ENCODE data around the gene MAST4. TPM values are rescaled to one million over a fixed set of nuclear protein-coding genes. Genes with fewer than 3 reads are reported as not detected.

The MAST4 gene
- total and polyA plus RNA-seq, 2 donors from 2014 or later, result 27.3 to 31.4 TPM

DNA sequence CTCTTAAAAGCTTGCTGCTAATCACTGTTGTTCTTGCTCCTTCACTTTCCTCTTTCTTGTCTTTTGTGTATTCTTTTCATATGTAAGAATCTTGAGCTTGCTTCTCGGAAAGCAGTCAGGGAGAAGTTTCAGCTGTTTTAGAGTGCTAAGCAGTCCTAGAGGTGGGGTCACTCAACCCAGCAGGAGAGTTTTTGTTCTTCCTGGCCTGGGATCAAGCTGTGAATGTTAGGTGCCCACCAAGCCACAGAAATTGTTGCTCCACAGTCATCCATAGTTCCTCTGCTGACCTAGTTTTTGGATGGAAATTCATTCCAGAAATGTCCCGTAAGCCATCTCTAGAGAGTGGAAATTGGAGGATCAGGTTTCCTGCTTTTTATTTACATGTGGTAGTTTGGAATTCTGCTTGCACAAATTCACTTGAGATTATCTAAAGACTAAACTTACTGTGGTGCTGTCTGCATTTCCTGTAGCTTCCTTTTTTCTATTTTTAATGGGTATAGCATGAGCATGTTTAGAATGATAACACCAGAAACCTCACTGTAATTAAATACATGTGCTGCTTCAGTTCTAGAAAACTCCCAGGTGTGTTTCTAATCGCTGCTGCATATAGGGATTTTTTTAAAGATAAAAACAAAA, 108.7 kb downstream of the MAST4 start:
- FAIRE-seq (no peak), DNase-seq (peak in 2 of 5 donors; percentile 28 to 30)
- H3K27ac ChIP-seq (ENCODE audit: low read depth in 2 of 2, low read length in 2 of 2), result no peak overlapping the region
- H3K27me3 ChIP-seq (ENCODE audit: control insufficient read depth, insufficient read depth, low read length), result no peaks in the 10 kb centered on the region
- peaks cover 0 to 6% (median 2%) of the 10 kb centered on the region in 3 donors for H3K4me1 ChIP-seq (ENCODE audit: control insufficient read depth in 2 of 3, insufficient read depth in 2 of 3, low read depth in 1 of 3, low read length in 3 of 3)
- H3K4me3 ChIP-seq (ENCODE audit: low read length in 3 of 3), result no peak overlapping the region
- TF ChIP-seq, protein P1, sequence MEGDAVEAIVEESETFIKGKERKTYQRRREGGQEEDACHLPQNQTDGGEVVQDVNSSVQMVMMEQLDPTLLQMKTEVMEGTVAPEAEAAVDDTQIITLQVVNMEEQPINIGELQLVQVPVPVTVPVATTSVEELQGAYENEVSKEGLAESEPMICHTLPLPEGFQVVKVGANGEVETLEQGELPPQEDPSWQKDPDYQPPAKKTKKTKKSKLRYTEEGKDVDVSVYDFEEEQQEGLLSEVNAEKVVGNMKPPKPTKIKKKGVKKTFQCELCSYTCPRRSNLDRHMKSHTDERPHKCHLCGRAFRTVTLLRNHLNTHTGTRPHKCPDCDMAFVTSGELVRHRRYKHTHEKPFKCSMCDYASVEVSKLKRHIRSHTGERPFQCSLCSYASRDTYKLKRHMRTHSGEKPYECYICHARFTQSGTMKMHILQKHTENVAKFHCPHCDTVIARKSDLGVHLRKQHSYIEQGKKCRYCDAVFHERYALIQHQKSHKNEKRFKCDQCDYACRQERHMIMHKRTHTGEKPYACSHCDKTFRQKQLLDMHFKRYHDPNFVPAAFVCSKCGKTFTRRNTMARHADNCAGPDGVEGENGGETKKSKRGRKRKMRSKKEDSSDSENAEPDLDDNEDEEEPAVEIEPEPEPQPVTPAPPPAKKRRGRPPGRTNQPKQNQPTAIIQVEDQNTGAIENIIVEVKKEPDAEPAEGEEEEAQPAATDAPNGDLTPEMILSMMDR (IDR thresholded peaks at IDR 0.05; ENCODE audit: borderline replicate concordance, extremely low read depth, insufficient read depth), result no peak
- H3K9ac ChIP-seq (ENCODE audit: low read length in 3 of 3), result no peak overlapping the region
- H3K36me3 ChIP-seq (ENCODE audit: control insufficient read depth in 2 of 3, insufficient read depth in 3 of 3, low read length in 3 of 3), result no peaks in the 10 kb centered on the region
- no peaks in the 10 kb centered on the region for H3K9me3 ChIP-seq (ENCODE audit: control insufficient read depth in 2 of 3, insufficient read depth in 1 of 3, low read length in 3 of 3)
- intact Hi-C loops (cut with DNase I), result no loop called here

DNA sequence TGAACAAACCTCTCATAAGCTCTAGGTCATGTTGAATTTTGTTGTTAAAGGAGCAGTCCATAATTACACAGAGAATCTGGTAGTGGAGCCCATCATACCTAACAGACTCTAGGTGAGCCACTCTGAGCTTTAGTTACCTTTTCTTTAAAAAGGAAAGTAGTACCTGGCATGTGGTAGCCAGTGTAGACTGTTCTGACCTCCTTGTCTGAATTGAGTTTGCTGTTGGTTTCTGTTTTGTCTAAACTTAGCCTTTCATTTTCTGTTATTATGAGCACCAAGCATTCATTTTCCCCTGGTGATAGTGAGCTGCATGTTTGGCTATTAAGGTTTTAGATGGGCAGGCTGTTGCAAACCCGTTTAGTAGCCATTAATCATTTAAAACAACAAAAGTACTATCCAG, 112.2 kb downstream of the MAST4 start:
- peaks cover 0 to 8% (median 4%) of the 10 kb centered on the region in 3 donors for H3K9me3 ChIP-seq (ENCODE audit: control insufficient read depth in 2 of 3, insufficient read depth in 1 of 3, low read length in 3 of 3)
- H3K4me1 ChIP-seq (ENCODE audit: control insufficient read depth in 2 of 3, insufficient read depth in 2 of 3, low read depth in 1 of 3, low read length in 3 of 3), result peaks cover 0 to 3% (median 0%) of the 10 kb centered on the region in 3 donors
- FAIRE-seq, result no peak
- H3K27ac ChIP-seq (ENCODE audit: low read depth in 2 of 2, low read length in 2 of 2), result no peak overlapping the region
- no peak overlapping the region for H3K9ac ChIP-seq (ENCODE audit: low read length in 3 of 3)
- TF ChIP-seq, protein P1 (IDR thresholded peaks at IDR 0.05; ENCODE audit: borderline replicate concordance, extremely low read depth, insufficient read depth), result no peak
- no peak for DNase-seq
- no peaks in the 10 kb centered on the region for H3K36me3 ChIP-seq (ENCODE audit: control insufficient read depth in 2 of 3, insufficient read depth in 3 of 3, low read length in 3 of 3)
- H3K27me3 ChIP-seq (ENCODE audit: control insufficient read depth, insufficient read depth, low read length), result no peaks in the 10 kb centered on the region
- intact Hi-C loops (cut with DNase I), result no loop called here
- H3K4me3 ChIP-seq (ENCODE audit: low read length in 3 of 3), result no peak overlapping the region

DNA sequence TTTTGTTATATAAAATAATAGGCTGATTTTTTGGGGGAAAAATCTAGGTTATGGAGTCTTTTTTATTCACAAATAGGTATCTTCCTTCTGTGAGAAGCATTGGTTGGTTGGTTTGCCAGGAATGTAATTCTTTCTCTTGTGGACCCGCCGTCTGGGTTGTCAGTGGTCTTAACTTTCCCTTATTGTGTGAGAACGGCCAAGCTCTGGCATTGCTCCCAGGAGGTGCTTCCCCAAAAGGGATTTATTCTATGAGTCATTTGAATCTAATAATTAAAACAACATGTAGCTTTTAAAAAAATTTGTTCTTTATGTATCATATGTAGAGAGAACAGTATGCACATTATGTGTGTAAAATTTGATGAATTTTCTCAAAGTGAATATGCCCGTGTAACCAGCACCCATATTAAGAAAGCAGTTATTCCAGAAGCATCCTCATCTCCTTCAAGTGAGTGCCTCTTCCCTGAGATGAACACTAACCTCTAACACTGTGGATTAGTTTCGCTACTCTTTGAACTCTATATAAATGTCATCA, 114.4 kb downstream of the MAST4 start:
- no peak for FAIRE-seq
- intact Hi-C loops (cut with DNase I), result no loop called here

More for the DNA sequence above, 114.4 kb downstream of the MAST4 start:
- Histone ChIP-seq H3K27me3 (ENCODE audit: control insufficient read depth, insufficient read depth, low read length) (no peaks in the 10 kb centered on the region), H3K36me3 (ENCODE audit: control insufficient read depth in 2 of 3, insufficient read depth in 3 of 3, low read length in 3 of 3) (no peaks in the 10 kb centered on the region), H3K4me3 (ENCODE audit: low read length in 3 of 3) (no peak overlapping the region), H3K27ac (ENCODE audit: low read depth in 2 of 2, low read length in 2 of 2) (no peak overlapping the region), H3K4me1 (ENCODE audit: control insufficient read depth in 2 of 3, insufficient read depth in 2 of 3, low read depth in 1 of 3, low read length in 3 of 3) (no peaks in the 10 kb centered on the region), H3K9ac (ENCODE audit: low read length in 3 of 3) (no peak overlapping the region), H3K9me3 (ENCODE audit: control insufficient read depth in 2 of 3, insufficient read depth in 1 of 3, low read length in 3 of 3) (peaks cover 0 to 8% (median 4%) of the 10 kb centered on the region in 3 donors)
- no peak for DNase-seq
- TF ChIP-seq, protein P1 (IDR thresholded peaks at IDR 0.05; ENCODE audit: borderline replicate concordance, extremely low read depth, insufficient read depth), result no peak
